HepG2 (cell line): ENCODE data around the gene SPAG7. TPM values are rescaled to one million over a fixed set of nuclear protein-coding genes. Genes with fewer than 3 reads are reported as not detected.

Experiments
- DNMT3B ChIP-seq: conservative IDR thresholded peaks from 2 replicates; pipeline ENCODE4 v1.6.1; 2016; ENCODE audit warnings: missing biosample characterization, control low read depth
- DZIP1 ChIP-seq: sonication (generic); formaldehyde crosslinking; IDR thresholded peaks from 2 replicates; pipeline ENCODE4 v1.5.0; 2020; ENCODE audit warnings: mild to moderate bottlenecking, missing genetic modification reagents
- E2F1 ChIP-seq: sonication (generic); formaldehyde crosslinking; IDR thresholded peaks from 2 replicates; pipeline ENCODE4 v1.5.0; 2020; ENCODE audit warnings: missing genetic modification reagents
- EEA1 ChIP-seq: sonication (generic); formaldehyde crosslinking; IDR thresholded peaks from 2 replicates; pipeline ENCODE4 v1.5.1; 2020; ENCODE audit warnings: mild to moderate bottlenecking, missing genetic modification reagents, borderline replicate concordance
- HOMEZ ChIP-seq: IDR thresholded peaks from 2 replicates; pipeline ENCODE4 v1.6.1; 2016; ENCODE audit warnings: low read depth
- KDM3A ChIP-seq: IDR thresholded peaks from 2 replicates; pipeline ENCODE4 v1.6.1; 2018; ENCODE audit warnings: low read depth, missing compliant biosample characterization
- NFE2L1 ChIP-seq: sonication (generic); formaldehyde crosslinking; IDR thresholded peaks from 2 replicates; pipeline ENCODE4 v1.4.0; 2020; ENCODE audit warnings: missing genetic modification reagents, mild to moderate bottlenecking, borderline replicate concordance
- NFYC ChIP-seq: IDR thresholded peaks from 2 replicates; pipeline ENCODE4 v1.6.1; 2016; ENCODE audit warnings: missing genetic modification reagents, missing compliant biosample characterization
- PAX8 ChIP-seq: sonication (generic); formaldehyde crosslinking; IDR thresholded peaks from 2 replicates; pipeline ENCODE4 v1.8.0; 2022; ENCODE audit warnings: mild to moderate bottlenecking, missing genetic modification reagents, borderline replicate concordance
- STAT6 ChIP-seq: sonication (generic); formaldehyde crosslinking; IDR thresholded peaks from 2 replicates; pipeline ENCODE4 v1.4.0; 2020; ENCODE audit warnings: missing genetic modification reagents, mild to moderate bottlenecking, borderline replicate concordance
- ZBTB25 ChIP-seq: IDR thresholded peaks from 2 replicates; pipeline ENCODE4 v1.6.1; 2018; ENCODE audit warnings: missing genetic modification reagents
- ZBTB26 ChIP-seq: IDR thresholded peaks from 2 replicates; pipeline ENCODE4 v1.6.1; 2016; ENCODE audit warnings: missing compliant biosample characterization, missing genetic modification reagents, borderline replicate concordance
- ZNF503 ChIP-seq: sonication (generic); formaldehyde crosslinking; IDR thresholded peaks from 2 replicates; pipeline ENCODE4 v1.4.0; 2020; ENCODE audit warnings: missing genetic modification reagents
- ZNF558 ChIP-seq: sonication (generic); formaldehyde crosslinking; IDR thresholded peaks from 2 replicates; pipeline ENCODE4 v1.9.0; 2022; ENCODE audit warnings: mild to moderate bottlenecking, missing genetic modification reagents, borderline replicate concordance
- ZNF761 ChIP-seq: sonication (generic); formaldehyde crosslinking; conservative IDR thresholded peaks from 2 replicates; pipeline ENCODE4 v1.4.0; 2020; ENCODE audit warnings: mild to moderate bottlenecking, missing genetic modification reagents
- polyA plus RNA-seq, 8 experiments: library from polyadenylated mRNA; depleted of rRNA in 3 of 8; stranded (reverse) in 7 of 8; unstranded in 1 of 8; fragments of >200 nt; fragmentation: Illumina TruSeq in 4 of 8; extraction: Trizol in 4 of 8; gene quantifications; 2 replicates each; pipeline versions ENCODE4 v1.2.1 to v1.2.3, GENCODE V29; 2011 to 2016; ENCODE audit warnings: low read depth in 4 of 8, missing spikeins in 1 of 8, mixed read lengths in 1 of 8; ENCODE audit not compliant: insufficient read depth in 1 of 8
- total RNA-seq, 5 experiments: library from RNA; depleted of rRNA; stranded (reverse); fragments of >200 nt; fragmentation: Illumina TruSeq; extraction: Trizol; gene quantifications; 2 replicates each; pipeline ENCODE4 v1.2.3, GENCODE V29; 2016; ENCODE audit warnings: low read depth in 1 of 5

Gene SPAG7
- total and polyA plus RNA-seq, 2 of the 13 experiments (the other 11 are each of a cell fraction or from before 2014, with no cell fraction given) = 51.0 to 59.0 TPM

GRCh38 chr17:4949321-4950074 is 18.1 kb downstream of the SPAG7 start (continued):
- no peak for TF ChIP-seq ZBTB25 (CRISPR knock-in tag)
- TF ChIP-seq HOMEZ = no peak
- peak; percentile 57; the same call in 1 of the 2 replicates for TF ChIP-seq KDM3A (CRISPR knock-in tag)
- no peak; the same call in 1 of the 2 replicates for TF ChIP-seq ZNF761 (CRISPR knock-in tag)
- peak; percentile 91 for TF ChIP-seq ZBTB26 (CRISPR knock-in tag)
- no peak for TF ChIP-seq NFE2L1 (CRISPR knock-in tag)
- 0 out of 2 replicates have a peak, but pooled peaks have one; percentile 14 for TF ChIP-seq NFYC (CRISPR knock-in tag)
- peak; percentile 65 for TF ChIP-seq E2F1 (CRISPR knock-in tag)
- TF ChIP-seq DNMT3B (CRISPR knock-in tag) = no peak
- peak; percentile 54; the same call in 1 of the 2 replicates for TF ChIP-seq EEA1 (CRISPR knock-in tag)
- TF ChIP-seq STAT6 (CRISPR knock-in tag) = no peak
- TF ChIP-seq PAX8 (CRISPR knock-in tag) = no peak
- TF ChIP-seq ZNF558 (CRISPR knock-in tag) = no peak
- peak; percentile 5; the same call in 1 of the 2 replicates for TF ChIP-seq ZNF503 (CRISPR knock-in tag)
- TF ChIP-seq DZIP1 (CRISPR knock-in tag) = 0 out of 2 replicates have a peak, but pooled peaks have one; percentile 35
